IPS-18c (cell line): ENCODE data around the gene TNFRSF1B.

Experiments used
- H3K4me3 ChIP-seq: 2 replicates; pipeline ENCODE4 v1.7.0; 2013; ENCODE audit warnings: low read depth, mild to moderate bottlenecking, low read length, moderate library complexity; ENCODE audit not compliant: insufficient read depth
- H3K9me3 ChIP-seq: one replicate; pipeline ENCODE4 v1.6.1; 2013; ENCODE audit warnings: mild to moderate bottlenecking, low read length, moderate library complexity; ENCODE audit not compliant: control insufficient read depth, insufficient read depth

TNFRSF1B gene

GRCh38 chr1:12180315-12180714, 13.5 kb downstream of the TNFRSF1B start:
- Histone ChIP-seq H3K4me3 (no peak overlapping the region), H3K9me3 (peaks cover 10% of the 10 kb centered on the region)

DNA sequence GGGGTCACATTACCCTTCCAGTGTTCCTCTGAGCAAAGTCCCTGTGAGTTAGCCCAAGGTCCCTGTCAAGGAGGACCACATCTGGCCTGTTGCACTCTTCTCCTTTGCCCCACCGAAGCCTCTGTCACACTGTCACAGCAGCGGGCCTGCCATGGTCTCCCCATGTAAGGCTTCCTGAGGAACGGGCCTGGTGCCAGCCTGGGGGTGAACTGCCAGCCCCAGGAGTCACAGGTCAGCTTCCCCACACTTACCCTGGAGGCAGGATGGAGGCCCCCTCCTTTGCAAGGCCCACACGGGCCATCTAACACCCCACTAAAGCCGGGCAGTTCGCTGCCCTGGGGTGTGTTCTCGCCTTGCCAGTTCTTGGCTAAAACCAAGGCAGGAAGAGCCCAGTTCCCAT, 14.1 kb downstream of the TNFRSF1B start:
- Histone ChIP-seq H3K4me3 (no peak overlapping the region), H3K9me3 (peaks cover 14% of the 10 kb centered on the region)

DNA sequence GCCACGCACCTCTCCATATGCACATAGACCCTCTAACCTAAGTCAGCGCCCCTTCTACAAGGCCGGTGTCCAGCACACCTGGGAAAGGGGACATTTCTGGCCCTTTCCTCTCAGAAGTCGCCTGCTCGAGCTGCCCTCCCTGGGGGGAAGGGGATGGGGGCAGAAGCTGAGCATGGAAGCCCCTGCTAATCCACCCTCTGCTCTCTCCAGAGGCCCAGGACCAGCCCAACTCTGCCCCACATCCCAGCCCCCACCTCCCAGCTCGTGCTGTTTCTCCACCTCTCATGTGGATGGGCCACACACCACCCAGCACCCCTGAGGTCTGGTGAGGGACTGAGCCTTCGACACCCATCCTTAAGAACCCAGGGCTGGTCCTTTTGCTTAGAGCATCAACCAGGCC, 14.8 kb downstream of the TNFRSF1B start:
- Histone ChIP-seq H3K4me3 (no peak overlapping the region), H3K9me3 (peaks cover 14% of the 10 kb centered on the region)

DNA sequence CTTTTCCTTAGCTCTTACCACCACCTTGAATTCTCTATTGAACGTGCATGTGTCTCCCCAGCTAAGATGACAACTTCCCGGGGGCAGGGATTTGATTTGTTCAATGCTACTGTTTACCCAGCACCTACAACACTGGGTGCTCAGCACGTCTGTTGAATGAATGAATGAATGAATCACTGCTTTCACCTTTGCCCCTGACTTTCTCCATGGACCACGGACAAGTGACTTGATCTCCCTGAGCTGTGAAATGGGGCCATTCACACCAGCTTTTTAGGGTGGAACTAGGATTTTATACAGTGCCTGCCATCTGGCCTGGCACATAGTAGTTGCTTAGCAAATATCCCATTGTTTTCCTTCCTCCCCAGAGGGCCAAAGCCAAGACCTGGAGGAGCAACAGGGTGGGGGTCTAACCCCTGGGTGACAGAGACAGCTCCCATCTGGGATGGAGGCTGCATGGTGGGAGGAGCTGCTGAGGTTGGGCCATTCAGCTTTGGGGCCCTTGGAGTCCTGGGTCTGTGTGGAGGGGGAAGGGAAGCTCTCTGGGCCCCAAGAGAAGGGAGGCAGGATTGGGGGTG, 15.7 kb downstream of the TNFRSF1B start:
- no peak overlapping the region for H3K4me3 ChIP-seq
- peaks cover 10% of the 10 kb centered on the region for H3K9me3 ChIP-seq

GRCh38 chr1:12183095-12183794, 16.5 kb downstream of the TNFRSF1B start:
- Histone ChIP-seq H3K9me3 (peaks cover 10% of the 10 kb centered on the region), H3K4me3 (no peak overlapping the region)

DNA sequence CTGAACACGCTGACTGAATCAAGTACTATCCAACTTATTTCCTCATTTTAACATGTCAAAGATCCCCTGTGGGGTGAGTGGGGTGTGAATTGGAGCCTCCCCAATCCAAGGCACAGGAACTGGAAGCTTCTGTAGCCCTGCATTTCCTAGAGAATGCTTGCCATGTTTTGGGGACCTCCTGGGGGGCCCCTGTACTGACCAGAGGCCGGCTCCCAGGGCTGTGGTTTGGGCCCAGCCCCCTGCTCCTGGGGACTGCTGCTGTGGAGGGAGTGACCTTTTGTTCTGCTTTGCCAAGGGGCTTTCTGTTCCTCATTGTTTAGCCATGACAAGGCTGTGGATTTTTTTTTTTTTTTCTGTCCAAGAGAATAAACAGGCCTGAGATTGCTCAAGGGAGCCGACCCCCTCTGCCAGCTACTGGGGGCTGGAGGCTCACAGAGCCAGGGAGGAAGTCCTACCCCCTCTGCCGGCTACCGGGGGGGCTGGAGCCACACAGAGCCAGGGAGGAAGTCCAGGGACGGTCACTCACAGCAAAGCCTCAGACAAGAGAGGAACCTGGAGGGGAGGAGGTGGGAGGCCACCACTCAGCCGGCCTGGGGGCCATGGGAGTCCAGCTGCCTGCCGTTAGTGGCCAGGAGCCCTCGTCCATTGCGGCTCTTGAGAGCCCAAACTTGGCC, 17.4 kb downstream of the TNFRSF1B start:
- no peak overlapping the region for H3K4me3 ChIP-seq

GRCh38 chr1:12185036-12185917, 18.5 kb downstream of the TNFRSF1B start:
- Histone ChIP-seq H3K4me3 (no peak overlapping the region; the same call in 1 of the 2 replicates), H3K9me3 (peaks cover 10% of the 10 kb centered on the region)

More for the DNA sequence above, 17.4 kb downstream of the TNFRSF1B start:
- H3K9me3 ChIP-seq: peaks cover 10% of the 10 kb centered on the region

GRCh38 chr1:12185918-12186678, 19.3 kb downstream of the TNFRSF1B start:
- H3K4me3 ChIP-seq: no peak overlapping the region
- peaks cover 10% of the 10 kb centered on the region for H3K9me3 ChIP-seq

DNA sequence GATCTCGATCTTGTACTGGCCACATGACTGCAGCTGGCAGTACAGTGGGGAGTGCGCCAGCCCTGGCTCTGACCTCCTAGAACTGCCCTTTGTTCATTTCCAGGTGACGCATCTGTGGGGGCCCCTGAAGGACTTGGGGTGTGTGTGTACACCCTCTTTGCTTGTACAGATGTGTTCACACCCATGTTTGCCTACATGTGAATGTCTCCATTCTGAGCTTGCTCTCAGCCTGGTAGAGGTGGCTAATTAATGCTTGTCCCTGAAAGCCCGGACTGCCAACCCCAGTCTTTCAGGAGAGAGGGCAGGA, 19.8 kb downstream of the TNFRSF1B start:
- Histone ChIP-seq H3K4me3 (no peak overlapping the region), H3K9me3 (peaks cover 10% of the 10 kb centered on the region)

- no peak overlapping the region for H3K4me3 ChIP-seq
- peaks cover 10% of the 10 kb centered on the region for H3K9me3 ChIP-seq
These were observed 21.3 kb downstream of the TNFRSF1B start for GRCh38 chr1:12188115-12188514.

- Histone ChIP-seq H3K4me3 (no peak overlapping the region), H3K9me3 (peaks cover 10% of the 10 kb centered on the region)
These were observed 22.0 kb downstream of the TNFRSF1B start for GRCh38 chr1:12188657-12189327.

- H3K4me3 ChIP-seq: no peak overlapping the region
- H3K9me3 ChIP-seq: peaks cover 10% of the 10 kb centered on the region
These were observed 22.5 kb downstream of the TNFRSF1B start for GRCh38 chr1:12189328-12189682.

DNA sequence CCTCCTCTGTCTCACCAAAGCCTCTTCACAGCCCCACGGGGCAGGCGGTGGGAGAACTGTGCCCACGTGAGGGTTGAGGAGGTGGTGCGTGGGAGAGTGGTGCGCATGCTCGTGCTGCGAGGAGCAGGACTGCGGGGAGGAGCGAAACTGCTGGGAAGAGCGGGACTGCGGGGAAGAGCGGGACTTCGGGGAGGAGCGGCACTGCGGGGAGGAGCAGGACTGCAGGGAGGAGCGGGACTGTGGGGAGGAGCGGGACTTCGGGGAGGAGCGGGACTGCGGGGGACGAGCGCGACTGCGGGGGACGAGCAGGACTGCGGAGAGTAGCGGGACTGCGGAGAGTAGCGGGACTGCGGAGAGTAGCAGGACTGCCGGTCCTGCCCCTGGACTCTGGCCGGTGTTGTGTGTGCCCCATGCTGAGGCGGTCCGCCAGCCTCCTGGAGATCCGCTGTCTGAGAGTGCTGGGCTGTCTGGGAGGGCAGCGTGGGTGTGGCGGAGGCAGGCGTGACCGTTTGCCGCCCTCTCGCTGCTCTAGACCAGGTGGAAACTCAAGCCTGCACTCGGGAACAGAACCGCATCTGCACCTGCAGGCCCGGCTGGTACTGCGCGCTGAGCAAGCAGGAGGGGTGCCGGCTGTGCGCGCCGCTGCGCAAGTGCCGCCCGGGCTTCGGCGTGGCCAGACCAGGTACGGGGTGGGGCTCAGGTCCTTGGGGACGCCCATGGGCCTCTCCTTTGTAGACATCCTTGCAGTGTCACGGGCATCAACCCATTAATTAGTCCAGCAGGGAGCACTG, 24.6 kb downstream of the TNFRSF1B start:
- no peaks in the 10 kb centered on the region for H3K9me3 ChIP-seq
- no peak overlapping the region for H3K4me3 ChIP-seq

DNA sequence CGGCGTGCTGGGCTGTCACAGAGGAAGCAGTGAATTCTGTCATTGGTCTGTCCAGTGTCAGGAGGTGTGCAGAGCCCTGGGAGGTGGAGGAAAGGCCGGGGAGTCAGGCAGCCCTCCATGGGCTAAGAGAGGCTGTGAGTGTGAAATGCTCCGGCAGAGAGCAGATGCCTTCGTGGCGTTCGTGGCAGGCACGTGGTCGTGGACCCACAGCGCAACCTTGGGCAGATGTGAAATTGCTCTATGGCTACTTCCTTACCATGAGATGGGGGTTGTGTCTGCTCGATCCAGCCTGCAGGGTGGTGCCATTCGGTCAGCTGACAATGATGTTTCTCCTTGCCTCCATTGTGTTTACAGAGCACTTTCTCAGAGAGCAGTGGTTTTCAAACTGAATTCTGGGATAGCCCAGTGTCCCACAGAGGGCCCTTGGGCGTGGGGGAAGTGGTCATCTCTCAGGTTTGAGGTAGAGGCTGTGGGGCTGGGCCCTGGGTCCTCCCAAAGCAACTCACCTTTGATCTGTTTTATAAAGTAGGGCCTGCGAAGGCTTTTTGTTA, 27.9 kb downstream of the TNFRSF1B start:
- Histone ChIP-seq H3K9me3 (no peaks in the 10 kb centered on the region), H3K4me3 (no peak overlapping the region)

DNA sequence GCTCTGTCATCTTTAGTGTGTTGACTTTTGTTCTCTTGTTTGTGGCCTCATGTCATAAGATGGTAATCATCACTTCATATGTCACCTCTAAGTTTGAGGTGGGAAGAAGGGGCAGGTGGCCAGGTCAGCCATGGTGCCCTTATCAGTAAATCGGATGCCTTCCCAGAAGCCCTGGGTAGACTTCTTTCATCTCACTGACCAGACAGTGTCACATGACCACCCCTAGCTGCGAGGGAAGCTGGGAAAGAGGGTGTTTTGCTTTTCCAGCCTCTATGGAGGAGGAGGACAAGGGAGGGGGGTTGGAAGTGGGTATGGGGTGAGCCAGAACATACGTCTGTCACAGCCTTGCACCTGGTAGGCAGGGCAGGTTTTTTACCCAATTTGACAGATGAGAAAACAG, 28.6 kb downstream of the TNFRSF1B start:
- Histone ChIP-seq H3K9me3 (no peaks in the 10 kb centered on the region), H3K4me3 (no peak overlapping the region)
